CD4-positive, alpha-beta T cell treated with Interleukin-2 at 100 ng/mL for 4 hours (primary cell): ENCODE data around the gene ARHGAP42.
"Not testable (repeated sequence)": the region's sequence is repeated elsewhere in the genome, so short reads cannot be mapped to it uniquely, and the experiment has no call there.

Experiments
- DNase-seq: peaks from one replicate; pipeline ENCODE4 v3.0.0-alpha.2; 2020; ENCODE audit warnings: low spot score

ARHGAP42 gene, protein sequence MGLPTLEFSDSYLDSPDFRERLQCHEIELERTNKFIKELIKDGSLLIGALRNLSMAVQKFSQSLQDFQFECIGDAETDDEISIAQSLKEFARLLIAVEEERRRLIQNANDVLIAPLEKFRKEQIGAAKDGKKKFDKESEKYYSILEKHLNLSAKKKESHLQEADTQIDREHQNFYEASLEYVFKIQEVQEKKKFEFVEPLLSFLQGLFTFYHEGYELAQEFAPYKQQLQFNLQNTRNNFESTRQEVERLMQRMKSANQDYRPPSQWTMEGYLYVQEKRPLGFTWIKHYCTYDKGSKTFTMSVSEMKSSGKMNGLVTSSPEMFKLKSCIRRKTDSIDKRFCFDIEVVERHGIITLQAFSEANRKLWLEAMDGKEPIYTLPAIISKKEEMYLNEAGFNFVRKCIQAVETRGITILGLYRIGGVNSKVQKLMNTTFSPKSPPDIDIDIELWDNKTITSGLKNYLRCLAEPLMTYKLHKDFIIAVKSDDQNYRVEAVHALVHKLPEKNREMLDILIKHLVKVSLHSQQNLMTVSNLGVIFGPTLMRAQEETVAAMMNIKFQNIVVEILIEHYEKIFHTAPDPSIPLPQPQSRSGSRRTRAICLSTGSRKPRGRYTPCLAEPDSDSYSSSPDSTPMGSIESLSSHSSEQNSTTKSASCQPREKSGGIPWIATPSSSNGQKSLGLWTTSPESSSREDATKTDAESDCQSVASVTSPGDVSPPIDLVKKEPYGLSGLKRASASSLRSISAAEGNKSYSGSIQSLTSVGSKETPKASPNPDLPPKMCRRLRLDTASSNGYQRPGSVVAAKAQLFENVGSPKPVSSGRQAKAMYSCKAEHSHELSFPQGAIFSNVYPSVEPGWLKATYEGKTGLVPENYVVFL

GRCh38 chr11:100687054-100687629, at the start of gene ARHGAP42:
Gene ARHGAP42 (plus strand): TSS chr11:100687288. CDS start chr11:100687679, 391 bp downstream.
- DNase-seq: no peak

DNA sequence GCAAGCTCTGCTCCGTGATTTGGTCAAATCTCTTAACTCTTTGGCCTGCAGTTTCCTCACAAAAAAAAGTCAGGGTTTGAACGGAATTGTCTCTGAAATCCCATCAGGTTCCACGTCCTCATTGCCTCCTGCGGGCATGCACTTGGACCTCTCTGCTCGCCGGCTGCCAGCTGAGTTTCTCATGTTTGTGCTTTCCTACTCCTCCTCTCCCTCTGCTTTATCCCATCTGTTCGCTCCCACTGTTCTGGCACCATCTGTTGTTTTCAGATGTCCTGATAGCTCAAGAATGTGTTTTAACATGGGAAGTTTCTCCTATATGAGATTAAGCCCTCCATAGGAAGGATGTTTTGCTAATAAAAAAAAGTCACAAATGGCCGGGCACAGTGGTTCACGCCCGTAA, 49.4 kb upstream of the ARHGAP42 start:
- DNase-seq: no peak

- DNase-seq: no peak
Observed at GRCh38 chr11:100638648-100639047, 48.4 kb upstream of the ARHGAP42 start.

GRCh38 chr11:100639140-100639539, 47.9 kb upstream of the ARHGAP42 start:
- DNase-seq: no peak

DNA sequence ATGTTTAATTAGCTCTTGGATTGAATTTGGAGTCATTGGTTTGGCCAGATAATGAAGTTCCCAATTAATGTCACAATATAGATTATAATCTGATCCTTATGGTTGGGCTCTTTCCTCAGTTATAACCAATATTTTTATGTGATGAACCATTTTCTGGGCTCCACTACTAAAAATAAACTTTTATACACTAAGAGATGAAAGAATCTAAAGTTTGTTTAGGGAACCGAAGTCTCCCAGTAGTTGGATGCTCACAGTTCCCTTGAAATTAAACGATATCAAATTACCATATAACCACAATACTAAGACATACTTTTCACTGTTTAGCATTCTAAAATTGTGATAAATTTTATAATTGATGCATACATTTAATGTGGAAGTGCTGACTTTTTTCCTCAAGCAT, 47.0 kb upstream of the ARHGAP42 start:
- no peak for DNase-seq

DNA sequence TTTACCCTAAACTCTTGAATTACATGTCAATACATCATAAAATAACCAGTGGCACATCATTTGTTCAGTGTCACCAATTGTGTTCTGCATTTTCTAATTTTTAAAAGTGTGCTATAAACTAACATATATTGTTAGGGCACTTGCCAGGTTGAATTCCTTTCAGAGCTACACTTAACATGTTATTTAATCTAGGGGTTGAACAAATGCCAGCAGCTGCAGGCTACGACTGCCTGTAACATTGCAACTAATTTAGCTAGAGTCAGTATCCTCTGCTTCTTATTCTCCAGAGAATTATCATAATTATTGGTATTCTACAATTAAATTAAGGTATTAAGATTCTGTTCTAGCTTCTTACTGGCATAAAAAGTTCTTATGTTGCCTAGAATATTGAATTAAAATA, 46.4 kb upstream of the ARHGAP42 start:
- DNase-seq: no peak

DNA sequence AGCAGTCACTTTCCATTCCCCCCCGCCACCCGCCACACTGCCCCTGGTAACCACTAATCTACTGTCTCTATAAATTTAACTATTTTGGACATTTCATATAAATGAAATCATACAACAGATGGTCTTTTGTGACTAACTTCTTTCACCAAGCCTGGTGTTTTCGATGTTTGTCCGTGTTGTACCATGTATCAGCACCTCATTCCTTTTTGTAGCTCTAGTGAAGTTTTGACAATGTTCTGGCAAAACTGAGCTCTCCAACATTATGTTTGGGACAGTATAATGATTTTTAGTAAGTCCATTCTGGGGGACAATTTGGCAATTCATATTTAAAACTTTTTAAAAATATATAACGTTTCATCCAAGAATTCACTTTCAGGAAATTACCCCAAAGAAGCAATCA, 45.6 kb upstream of the ARHGAP42 start:
- no peak for DNase-seq

- DNase-seq: no peak
Observed at GRCh38 chr11:100646545-100646944, 40.5 kb upstream of the ARHGAP42 start.

DNA sequence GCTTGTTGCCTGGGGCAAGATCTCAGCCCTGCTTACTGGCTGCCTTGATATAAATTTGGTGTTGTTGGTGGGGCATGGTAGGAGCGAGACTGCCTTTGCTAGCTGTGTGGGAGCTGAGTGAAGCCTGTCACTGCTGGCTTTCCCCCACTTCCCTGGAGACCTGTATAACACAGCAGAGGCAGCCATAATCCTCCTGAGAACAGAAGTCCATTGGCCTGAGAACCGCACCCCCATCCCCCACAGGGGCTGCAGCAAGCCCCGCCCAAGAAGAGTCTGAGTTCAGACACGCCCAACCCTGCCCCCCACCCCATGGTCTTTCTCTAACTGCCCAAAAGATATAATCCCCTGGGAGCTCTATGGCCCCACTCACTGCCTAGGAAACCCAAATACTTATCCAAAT, 39.2 kb upstream of the ARHGAP42 start:
- no peak for DNase-seq

DNA sequence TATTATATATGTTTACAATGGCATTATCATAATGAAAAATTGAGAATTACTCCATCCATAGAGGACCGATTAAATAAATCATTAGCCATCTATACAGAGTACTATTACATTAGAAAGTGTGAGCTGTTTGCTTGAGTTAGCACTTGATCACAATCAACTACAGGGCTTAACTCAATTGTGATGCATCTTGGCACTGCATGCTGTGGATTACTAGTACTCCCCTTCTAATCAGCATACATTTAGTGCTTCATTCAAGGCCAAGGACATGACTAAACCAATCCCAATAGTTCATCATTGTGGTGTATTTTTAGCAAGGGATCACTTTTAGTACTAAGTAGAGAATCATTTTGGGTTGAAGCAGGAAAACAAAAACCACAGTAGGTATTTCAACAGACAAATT, 23.5 kb upstream of the ARHGAP42 start:
- DNase-seq: no peak

DNA sequence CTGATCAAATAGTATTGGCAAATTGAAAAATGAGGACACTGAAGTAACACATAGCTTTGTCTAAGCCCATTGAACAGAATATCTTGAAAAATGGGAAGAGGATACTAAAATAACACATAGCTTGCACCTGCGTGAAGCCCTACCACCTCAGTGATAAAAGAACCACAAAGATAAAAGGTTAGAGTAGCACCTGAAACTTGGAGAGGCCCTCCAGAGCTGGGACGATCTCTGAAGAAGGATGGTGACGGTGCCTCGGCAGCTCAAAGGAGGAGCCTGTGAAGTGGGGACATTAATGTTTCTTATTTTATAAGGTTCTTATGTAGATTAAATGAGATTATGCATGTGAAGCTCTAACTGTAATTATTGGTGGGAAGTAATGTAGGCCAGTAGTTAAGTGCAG, 23.1 kb upstream of the ARHGAP42 start:
- no peak for DNase-seq

DNA sequence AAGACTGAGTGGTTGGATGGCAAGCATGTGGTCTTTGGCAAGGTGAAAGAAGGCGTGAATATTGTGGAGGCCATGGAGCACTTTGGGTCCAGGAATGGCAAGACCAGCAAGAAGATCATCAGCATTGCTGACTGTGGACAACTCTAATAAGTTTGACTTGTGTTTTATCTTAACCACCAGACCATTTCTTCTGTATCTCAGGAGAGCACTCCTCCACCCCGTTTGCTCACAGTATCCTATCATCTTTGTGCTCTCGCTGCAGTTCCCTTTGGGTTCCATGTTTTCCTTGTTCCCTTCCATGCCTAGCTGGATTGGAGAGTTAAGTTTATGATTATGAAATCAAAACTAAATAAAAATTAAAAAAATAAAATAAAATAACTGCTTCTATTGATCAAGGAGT, 20.3 kb upstream of the ARHGAP42 start:
- not testable (repeated sequence) for DNase-seq

- no peak for DNase-seq
Observed at GRCh38 chr11:100667449-100667848, 19.6 kb upstream of the ARHGAP42 start.

- DNase-seq: no peak
Observed at GRCh38 chr11:100670140-100670539, 16.9 kb upstream of the ARHGAP42 start.

DNA sequence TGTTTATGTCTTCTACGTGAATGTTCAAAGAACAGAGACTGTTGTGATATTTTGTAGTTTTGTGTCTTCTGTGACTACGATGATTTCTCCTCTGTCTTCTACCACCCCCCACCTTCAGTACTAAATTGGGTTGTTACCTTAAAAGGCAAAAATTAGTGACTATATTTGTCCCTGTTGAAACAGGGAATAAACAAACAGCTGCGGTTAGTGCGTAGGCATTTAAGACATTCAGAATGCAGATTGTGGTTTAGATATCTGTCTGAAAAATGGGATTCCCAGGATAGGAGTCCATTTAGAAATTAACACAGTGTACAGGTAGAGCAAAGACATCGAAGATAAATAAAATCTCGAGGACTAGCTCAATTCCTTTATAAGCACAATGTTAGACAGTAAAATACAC, 15.6 kb upstream of the ARHGAP42 start:
- no peak for DNase-seq

DNA sequence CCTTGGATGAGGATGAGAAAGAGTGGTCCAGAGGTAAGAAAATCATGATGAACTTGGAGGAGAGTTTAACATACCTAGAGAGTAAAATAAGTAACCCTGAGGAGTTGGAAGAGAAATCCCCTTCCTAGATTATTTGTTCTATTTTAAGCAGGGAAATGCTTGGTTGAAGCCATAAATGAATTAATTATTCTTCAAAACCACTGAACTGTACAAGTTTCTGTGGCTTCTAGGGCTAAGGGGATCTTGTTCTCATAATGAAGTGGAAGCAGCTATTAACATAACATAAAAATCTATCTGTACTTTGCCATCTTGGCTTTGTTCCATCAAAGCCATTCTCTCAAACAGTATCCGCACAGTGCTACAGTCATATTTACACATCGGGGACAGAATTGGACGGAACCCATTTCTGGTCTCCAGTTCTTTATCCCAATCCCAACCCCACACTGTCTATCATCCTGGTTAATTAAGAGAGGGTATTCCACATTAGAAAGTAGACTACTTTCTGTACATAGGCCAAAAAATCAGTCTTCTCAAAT, 14.5 kb upstream of the ARHGAP42 start:
- no peak for DNase-seq

- DNase-seq: no peak
Observed at GRCh38 chr11:100673063-100673462, 14.0 kb upstream of the ARHGAP42 start.

GRCh38 chr11:100674212-100674611, 12.9 kb upstream of the ARHGAP42 start:
- DNase-seq: no peak

- DNase-seq: no peak
Observed at GRCh38 chr11:100675115-100675650, 11.9 kb upstream of the ARHGAP42 start.

DNA sequence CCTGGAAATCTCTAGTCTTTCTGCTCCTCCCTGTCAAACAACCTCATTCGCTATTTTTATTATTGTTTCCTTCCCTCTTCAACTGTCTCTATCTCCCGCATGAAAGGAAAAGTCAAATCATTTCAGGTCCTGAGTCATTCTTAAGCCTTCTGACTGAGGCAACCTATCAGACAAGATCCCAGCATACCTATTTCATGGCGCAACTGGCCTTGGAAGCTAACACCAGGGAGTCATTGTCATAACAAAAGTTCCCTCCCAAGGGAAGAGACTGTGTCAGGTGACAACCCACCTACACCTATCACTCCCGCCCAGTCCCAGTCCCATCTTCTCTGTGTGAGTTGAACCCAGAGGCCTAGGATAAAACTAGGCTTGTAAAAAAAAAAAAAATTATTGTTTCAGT, 10.2 kb upstream of the ARHGAP42 start:
- no peak for DNase-seq

GRCh38 chr11:100677796-100678195, 9.3 kb upstream of the ARHGAP42 start:
- DNase-seq: no peak

GRCh38 chr11:100680070-100680469, 7.0 kb upstream of the ARHGAP42 start:
- DNase-seq: no peak
